Vagina (tissue), 2 donors: ENCODE measurements around the gene NBPF6.
"Not testable (repeated sequence)": the region's sequence is repeated elsewhere in the genome, so short reads cannot be mapped to it uniquely, and the experiment has no call there.

Source experiments
- POLR2A ChIP-seq, 2 donors: fragments of 450-650 bp; IDR thresholded peaks; one replicate each; pipeline ENCODE4 v1.6.1; 2017; ENCODE audit warnings: antibody characterized with exemption in 2 of 2, mild to moderate bottlenecking in 2 of 2, moderate library complexity in 2 of 2
- POLR2AphosphoS5 ChIP-seq, 2 donors: sonication (generic); formaldehyde crosslinking; IDR thresholded peaks; one replicate each; pipeline ENCODE4 v1.9.0; 2017; ENCODE audit warnings: antibody characterized with exemption in 2 of 2, mild to moderate bottlenecking in 2 of 2, low read depth in 1 of 2; ENCODE audit not compliant: insufficient read depth in 1 of 2
- TF ChIP-seq, protein P1 (sequence below), 3 experiments: fragments of 450-650 bp in 2 of 3; fragments of 200-600 bp in 1 of 3; sonication (generic) in 1 of 3; IDR thresholded peaks; one replicate each; pipeline ENCODE4 v1.5.1; 2017 to 2019; ENCODE audit warnings: antibody characterized with exemption in 3 of 3, mild to moderate bottlenecking in 2 of 3, moderate library complexity in 2 of 3

DNA sequence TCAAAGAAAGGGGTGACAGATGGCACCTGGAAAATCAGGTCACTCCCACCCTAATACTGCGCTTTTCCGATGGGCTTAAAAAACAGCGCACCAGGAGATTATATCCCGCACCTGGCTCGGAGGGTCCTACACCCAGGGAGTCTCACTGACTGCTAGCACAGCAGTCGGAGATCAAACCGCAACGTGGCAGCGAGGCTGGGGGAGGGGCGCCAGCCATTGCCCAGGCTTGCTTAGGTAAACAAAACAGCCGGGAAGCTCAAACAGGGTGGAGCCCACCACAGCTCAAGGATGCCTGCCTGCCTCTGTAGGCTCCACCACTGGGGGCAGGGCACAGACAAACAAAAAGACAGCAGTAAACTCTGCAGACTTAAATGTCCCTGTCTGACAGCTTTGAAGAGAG is 36.6 kb downstream of the NBPF6 start:
- not testable (repeated sequence) for TF ChIP-seq POLR2AphosphoS5 (IDR thresholded peaks at IDR 0.05; ENCODE audit: insufficient read depth in 1 of 2, low read depth in 1 of 2); POLR2A (IDR thresholded peaks at IDR 0.05)
- TF ChIP-seq, protein P1, sequence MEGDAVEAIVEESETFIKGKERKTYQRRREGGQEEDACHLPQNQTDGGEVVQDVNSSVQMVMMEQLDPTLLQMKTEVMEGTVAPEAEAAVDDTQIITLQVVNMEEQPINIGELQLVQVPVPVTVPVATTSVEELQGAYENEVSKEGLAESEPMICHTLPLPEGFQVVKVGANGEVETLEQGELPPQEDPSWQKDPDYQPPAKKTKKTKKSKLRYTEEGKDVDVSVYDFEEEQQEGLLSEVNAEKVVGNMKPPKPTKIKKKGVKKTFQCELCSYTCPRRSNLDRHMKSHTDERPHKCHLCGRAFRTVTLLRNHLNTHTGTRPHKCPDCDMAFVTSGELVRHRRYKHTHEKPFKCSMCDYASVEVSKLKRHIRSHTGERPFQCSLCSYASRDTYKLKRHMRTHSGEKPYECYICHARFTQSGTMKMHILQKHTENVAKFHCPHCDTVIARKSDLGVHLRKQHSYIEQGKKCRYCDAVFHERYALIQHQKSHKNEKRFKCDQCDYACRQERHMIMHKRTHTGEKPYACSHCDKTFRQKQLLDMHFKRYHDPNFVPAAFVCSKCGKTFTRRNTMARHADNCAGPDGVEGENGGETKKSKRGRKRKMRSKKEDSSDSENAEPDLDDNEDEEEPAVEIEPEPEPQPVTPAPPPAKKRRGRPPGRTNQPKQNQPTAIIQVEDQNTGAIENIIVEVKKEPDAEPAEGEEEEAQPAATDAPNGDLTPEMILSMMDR (IDR thresholded peaks at IDR 0.05): not testable (repeated sequence)
